Chondrocyte (in vitro differentiated cells): ENCODE measurements around the gene TMEM132C. TPM values are rescaled to one million over a fixed set of nuclear protein-coding genes. Genes with fewer than 3 reads are reported as not detected.

Source experiments
- DNase-seq: peaks from one replicate; pipeline ENCODE4 v3.0.0; 2021; ENCODE audit warnings: mixed read lengths, low spot score
- H3K27ac Mint-ChIP-seq: one replicate; pipeline ENCODE4 v1.8.0; 2021; ENCODE audit warnings: mild to moderate bottlenecking, moderate library complexity, mixed read lengths; ENCODE audit not compliant: unreplicated experiment
- H3K27me3 Mint-ChIP-seq: 2 replicates; pipeline ENCODE4 v1.8.0; 2021; ENCODE audit warnings: low read depth, mixed read lengths
- H3K36me3 Mint-ChIP-seq: 2 replicates; pipeline ENCODE4 v1.8.0; 2021; ENCODE audit warnings: low read depth, mixed read lengths
- H3K4me1 Mint-ChIP-seq: 2 replicates; pipeline ENCODE4 v1.8.0; 2021; ENCODE audit warnings: low read depth, mild to moderate bottlenecking, mixed read lengths
- H3K4me3 Mint-ChIP-seq: one replicate; pipeline ENCODE4 v1.8.0; 2021; ENCODE audit warnings: mild to moderate bottlenecking, moderate library complexity, mixed read lengths; ENCODE audit not compliant: unreplicated experiment
- H3K9me3 Mint-ChIP-seq: 2 replicates; pipeline ENCODE4 v1.8.0; 2021; ENCODE audit warnings: low read depth, mixed read lengths
- CTCF ChIP-seq: fragments of 200-600 bp; sonication (generic); IDR thresholded peaks from 2 replicates; pipeline ENCODE4 v1.5.0; 2021; ENCODE audit warnings: antibody characterized with exemption, mild to moderate bottlenecking, moderate library complexity
- total RNA-seq: library from RNA; stranded (reverse); gene quantifications from 3 replicates; pipeline ENCODE4 v1.2.1, GENCODE V29; 2021

The TMEM132C gene
- total RNA-seq, 1 donor from 2014 or later = not detected

- Mint-ChIP-seq H3K27me3 (no peaks in the 10 kb centered on the region), H3K27ac (no peak overlapping the region), H3K9me3 (peaks cover 3% of the 10 kb centered on the region), H3K4me3 (no peak overlapping the region), H3K36me3 (no peaks in the 10 kb centered on the region), H3K4me1 (no peaks in the 10 kb centered on the region)
- TF ChIP-seq CTCF = no peak
- no peak for DNase-seq
These were observed 303.5 kb downstream of the TMEM132C start for GRCh38 chr12:128570191-128571065.

- Mint-ChIP-seq H3K9me3 (peaks cover 7% of the 10 kb centered on the region), H3K4me3 (no peak overlapping the region), H3K4me1 (no peaks in the 10 kb centered on the region), H3K36me3 (no peaks in the 10 kb centered on the region), H3K27ac (no peak overlapping the region), H3K27me3 (no peaks in the 10 kb centered on the region)
- no peak for DNase-seq
- TF ChIP-seq CTCF = no peak
These were observed 305.2 kb downstream of the TMEM132C start for GRCh38 chr12:128571906-128572810.

GRCh38 chr12:128573907-128574306 is 306.9 kb downstream of the TMEM132C start:
- Mint-ChIP-seq H3K4me1 (no peaks in the 10 kb centered on the region), H3K36me3 (no peaks in the 10 kb centered on the region), H3K4me3 (no peak overlapping the region), H3K9me3 (peaks cover 12% of the 10 kb centered on the region), H3K27ac (no peak overlapping the region), H3K27me3 (no peaks in the 10 kb centered on the region)
- TF ChIP-seq CTCF = no peak
- DNase-seq = no peak

- no peaks in the 10 kb centered on the region for H3K4me1 Mint-ChIP-seq
- no peak overlapping the region for H3K27ac Mint-ChIP-seq
- no peaks in the 10 kb centered on the region for H3K36me3 Mint-ChIP-seq
- H3K27me3 Mint-ChIP-seq = no peaks in the 10 kb centered on the region
- H3K4me3 Mint-ChIP-seq = no peak overlapping the region
- no peak for DNase-seq
- TF ChIP-seq CTCF = no peak
- peaks cover 33% of the 10 kb centered on the region for H3K9me3 Mint-ChIP-seq
These were observed 311.1 kb downstream of the TMEM132C start for GRCh38 chr12:128578045-128578444.

- no peak overlapping the region for H3K27ac Mint-ChIP-seq
- no peaks in the 10 kb centered on the region for H3K4me1 Mint-ChIP-seq
- H3K4me3 Mint-ChIP-seq = no peak overlapping the region
- DNase-seq = no peak
- H3K27me3 Mint-ChIP-seq = no peaks in the 10 kb centered on the region
- H3K9me3 Mint-ChIP-seq = peaks cover 36% of the 10 kb centered on the region
- TF ChIP-seq CTCF = no peak
- H3K36me3 Mint-ChIP-seq = no peaks in the 10 kb centered on the region
These were observed 314.4 kb downstream of the TMEM132C start for GRCh38 chr12:128581321-128581761.
